NAMALWA (cell line): ENCODE data around the gene NOC4L.
"Not testable (repeated sequence)": the region's sequence is repeated elsewhere in the genome, so short reads cannot be mapped to it uniquely, and the experiment has no call there.

Source experiments
- DNase-seq: peaks from one replicate; pipeline ENCODE4 v3.0.0-alpha.2; 2015; ENCODE audit warnings: low spot score

Gene NOC4L

GRCh38 chr12:132123970-132124765, 20.1 kb upstream of the NOC4L start:
- no peak for DNase-seq

GRCh38 chr12:132124766-132125425, 19.4 kb upstream of the NOC4L start:
- no peak for DNase-seq

GRCh38 chr12:132125736-132126135, 18.5 kb upstream of the NOC4L start:
- DNase-seq = no peak

- DNase-seq = no peak
These were observed 17.2 kb upstream of the NOC4L start for GRCh38 chr12:132127041-132127440.

GRCh38 chr12:132129007-132129406, 15.2 kb upstream of the NOC4L start:
- no peak for DNase-seq

- no peak for DNase-seq
These were observed 13.6 kb upstream of the NOC4L start for GRCh38 chr12:132130690-132131089.

- no peak for DNase-seq
These were observed 13.0 kb upstream of the NOC4L start for GRCh38 chr12:132131229-132131628.

GRCh38 chr12:132131952-132132351, 12.3 kb upstream of the NOC4L start:
- no peak for DNase-seq

- no peak for DNase-seq
These were observed 11.4 kb upstream of the NOC4L start for GRCh38 chr12:132132609-132133430.

- no peak for DNase-seq
These were observed 10.2 kb upstream of the NOC4L start for GRCh38 chr12:132133952-132134652.

GRCh38 chr12:132134653-132135183, 9.5 kb upstream of the NOC4L start:
- not testable (repeated sequence) for DNase-seq

GRCh38 chr12:132136226-132136625, 8.0 kb upstream of the NOC4L start:
- DNase-seq = not testable (repeated sequence)

GRCh38 chr12:132137483-132138125, 6.7 kb upstream of the NOC4L start:
- no peak for DNase-seq

- DNase-seq = no peak
These were observed 5.1 kb upstream of the NOC4L start for GRCh38 chr12:132138941-132139871.

GRCh38 chr12:132139912-132140311, 4.3 kb upstream of the NOC4L start:
- no peak for DNase-seq

- DNase-seq = no peak
These were observed 3.8 kb upstream of the NOC4L start for GRCh38 chr12:132140501-132140900.

- no peak for DNase-seq
These were observed 3.1 kb upstream of the NOC4L start for GRCh38 chr12:132140918-132141841.

- no peak for DNase-seq
These were observed 2.1 kb upstream of the NOC4L start for GRCh38 chr12:132141976-132142678.
